HCT116 (cell line): ENCODE results near the gene ZNF91. TPM values are rescaled to one million over a fixed set of nuclear protein-coding genes. Genes with fewer than 3 reads are reported as not detected.

Experiments used
- ATAC-seq: fragments of 200-7000 bp; cut with Tn5 transposase; 2 replicates; pipeline ENCODE4 v1.9.1; 2020; ENCODE audit warnings: mild to moderate bottlenecking, moderate library complexity
- BruUV-seq: library from RNA; stranded (reverse); fragments of 400-500 nt; replicated peaks from 2 replicates; lab custom pipeline; 2021; lab: Mats Ljungman, UMichigan
- CTCF ChIA-PET: fragments of 300-600 bp; sonication (Branson Sonifier 250); formaldehyde crosslinking; loops from one replicate; lab custom pipeline; 2021; ENCODE audit warnings: antibody characterized with exemption; lab: Charles Lee
- POLR2A ChIA-PET: fragments of 300-600, 350-600 bp; sonication (Branson Sonifier 250); formaldehyde crosslinking; loops from one replicate; lab custom pipeline; 2021; ENCODE audit warnings: antibody characterized with exemption; lab: Charles Lee
- RAD21 ChIA-PET, 2 experiments: fragments of 300-600 bp; sonication (Branson Sonifier 250); formaldehyde crosslinking; loops; one replicate each; lab custom pipeline; 2023; ENCODE audit warnings: low total read pairs in 2 of 2; ENCODE audit not compliant: uncharacterized antibody in 2 of 2, unreplicated experiment in 2 of 2, low non-redundant PET in 1 of 2; lab: Charles Lee
- DNase-seq: peaks from one replicate; pipeline ENCODE4 v3.0.0-alpha.2; 2010; ENCODE audit warnings: low read depth, low spot score
- H2AFZ ChIP-seq: fragments of 200-600 bp; shearing (Covaris generic), sonication (generic); 2 replicates; pipeline ENCODE4 v1.6.1; 2017; ENCODE audit warnings: low read depth, mixed run types, mixed read lengths, antibody characterized with exemption, low read length; ENCODE audit not compliant: poor library complexity, severe bottlenecking
- H3K27ac ChIP-seq: 2 replicates; pipeline ENCODE4 v1.5.1; 2012; ENCODE audit warnings: low read depth, low read length
- H3K27me3 ChIP-seq: fragments of 200-600 bp; sonication (generic); 2 replicates; pipeline ENCODE4 v1.6.1; 2016; ENCODE audit warnings: mixed run types, low read length, mixed read lengths; ENCODE audit not compliant: insufficient read depth
- H3K36me3 ChIP-seq, 2 experiments: fragments of 200-500 bp in 1 of 2; fragments of 200-600 bp in 1 of 2; sonication (Bioruptor generic) in 1 of 2; sonication (generic) in 1 of 2; 2 replicates each; pipeline versions ENCODE4 v1.5.1 to v1.6.1; 2014 to 2016; ENCODE audit warnings: low read length in 2 of 2, inconsistent platforms in 1 of 2, mixed read lengths in 1 of 2, mixed run types in 1 of 2; ENCODE audit not compliant: insufficient read depth in 2 of 2, control insufficient read depth in 1 of 2
- H3K4me1 ChIP-seq, 2 experiments: fragments of 200-600 bp in 1 of 2; sonication (generic) in 1 of 2; 2 replicates each; pipeline versions ENCODE4 v1.5.1 to v1.6.1; 2012 to 2017; ENCODE audit warnings: low read length in 2 of 2, inconsistent platforms in 1 of 2, mild to moderate bottlenecking in 1 of 2, mixed read lengths in 1 of 2, mixed run types in 1 of 2, moderate library complexity in 1 of 2; ENCODE audit not compliant: insufficient read depth in 2 of 2, control insufficient read depth in 1 of 2
- H3K4me2 ChIP-seq: fragments of 200-600 bp; sonication (generic); 2 replicates; pipeline ENCODE4 v1.6.1; 2017; ENCODE audit warnings: mixed run types, low read length, mixed read lengths
- H3K4me3 ChIP-seq, 2 experiments: fragments of 200-600 bp in 1 of 2; sonication (generic) in 1 of 2; replicated peaks in 1 of 2; 2 replicates each; pipeline ENCODE4 v1.5.1; 2011 to 2016; ENCODE audit warnings: low read length in 2 of 2, control low read depth in 1 of 2, low read depth in 1 of 2, mild to moderate bottlenecking in 1 of 2, mixed read lengths in 1 of 2, mixed run types in 1 of 2
- H3K79me2 ChIP-seq: fragments of 200-600 bp; sonication (generic); 2 replicates; pipeline ENCODE4 v1.6.1; 2017; ENCODE audit warnings: mild to moderate bottlenecking, mixed run types, low read length, moderate library complexity, mixed read lengths; ENCODE audit not compliant: insufficient read depth
- H3K9ac ChIP-seq: fragments of 200-600 bp; sonication (generic); 2 replicates; pipeline ENCODE4 v1.6.1; 2016; ENCODE audit warnings: low read length, mixed read lengths
- H3K9me2 ChIP-seq: fragments of 200-600 bp; sonication (generic), shearing (Covaris generic); 2 replicates; pipeline ENCODE4 v1.6.1; 2017; ENCODE audit warnings: mixed run types, mild to moderate bottlenecking, moderate library complexity; ENCODE audit not compliant: insufficient read depth
- H3K9me3 ChIP-seq, 2 experiments: fragments of 200-500 bp in 1 of 2; fragments of 200-600 bp in 1 of 2; sonication (Bioruptor generic) in 1 of 2; sonication (generic) in 1 of 2; 2 replicates each; pipeline ENCODE4 v1.6.1; 2014 to 2017; ENCODE audit warnings: low read length in 2 of 2, mixed read lengths in 2 of 2, inconsistent platforms in 1 of 2, low read depth in 1 of 2, mild to moderate bottlenecking in 1 of 2, mixed run types in 1 of 2, moderate library complexity in 1 of 2; ENCODE audit not compliant: control insufficient read depth in 1 of 2, insufficient read depth in 1 of 2
- H4K20me1 ChIP-seq: fragments of 200-600 bp; sonication (generic), shearing (Covaris generic); 2 replicates; pipeline ENCODE4 v1.6.1; 2017; ENCODE audit warnings: mixed run types, mild to moderate bottlenecking, moderate library complexity; ENCODE audit not compliant: insufficient read depth
- CBX3 ChIP-seq: IDR thresholded peaks from 2 replicates; pipeline ENCODE4 v1.6.1; 2012; ENCODE audit warnings: low read depth
- CEBPB ChIP-seq: IDR thresholded peaks from 2 replicates; pipeline ENCODE4 v1.6.1; 2012; ENCODE audit warnings: low read depth
- EGR1 ChIP-seq: IDR thresholded peaks from 2 replicates; pipeline ENCODE4 v1.6.1; 2012; ENCODE audit warnings: low read depth
- ELF1 ChIP-seq: IDR thresholded peaks from 2 replicates; pipeline ENCODE4 v1.6.1; 2012; ENCODE audit warnings: low read depth, borderline replicate concordance
- EZH2 ChIP-seq: fragments of 200-600 bp; sonication (generic); IDR thresholded peaks from 2 replicates; pipeline ENCODE4 v1.6.1; 2017; ENCODE audit warnings: antibody characterized with exemption, mixed run types
- EZH2phosphoT487 ChIP-seq: fragments of 200-600 bp; IDR thresholded peaks from 2 replicates; pipeline ENCODE4 v1.6.1; 2018; ENCODE audit warnings: antibody characterized with exemption, borderline replicate concordance
- JUND ChIP-seq: IDR thresholded peaks from 2 replicates; pipeline ENCODE4 v1.6.1; 2012
- MAX ChIP-seq: IDR thresholded peaks from 2 replicates; pipeline ENCODE4 v1.6.1; 2012
- POLR2AphosphoS5 ChIP-seq: IDR thresholded peaks from 2 replicates; pipeline ENCODE4 v1.6.1; 2011; ENCODE audit warnings: mild to moderate bottlenecking, low read depth, low read length, moderate library complexity
- RAD21 ChIP-seq: IDR thresholded peaks from 2 replicates; pipeline ENCODE4 v1.6.1; 2012; ENCODE audit warnings: low read depth, mild to moderate bottlenecking
- SP1 ChIP-seq: IDR thresholded peaks from 2 replicates; pipeline ENCODE4 v1.6.1; 2012; ENCODE audit warnings: low read depth
- SRF ChIP-seq: IDR thresholded peaks from 2 replicates; pipeline ENCODE4 v1.6.1; 2012; ENCODE audit warnings: low read depth
- TCF7L2 ChIP-seq: IDR thresholded peaks from 2 replicates; pipeline ENCODE4 v1.7.0; 2011; ENCODE audit warnings: borderline replicate concordance, inconsistent platforms; ENCODE audit not compliant: insufficient read depth, insufficient read length; ENCODE audit errors: extremely low read depth
- YY1 ChIP-seq: IDR thresholded peaks from 2 replicates; pipeline ENCODE4 v1.6.1; 2011; ENCODE audit warnings: low read length, low read depth, moderate library complexity, mild to moderate bottlenecking; ENCODE audit not compliant: insufficient replicate concordance; ENCODE audit errors: extremely low read depth
- ZNF274 ChIP-seq: fragments of 200-500 bp; sonication (Bioruptor generic); IDR thresholded peaks from 2 replicates; pipeline ENCODE4 v1.6.1; 2014; ENCODE audit warnings: mild to moderate bottlenecking, low read depth, low read length, inconsistent platforms
- intact Hi-C: fragments of 100-400 bp; cut with micrococcal nuclease; formaldehyde crosslinking; loops from 2 replicates; pipeline ENCODE4 v1.10.0; 2022
- total RNA-seq: library from RNA; stranded (reverse); gene quantifications from one replicate; pipeline ENCODE4 v1.2.1, GENCODE V29; 2021; ENCODE audit not compliant: unreplicated experiment
- TF ChIP-seq, protein P1 (sequence below): IDR thresholded peaks from 2 replicates; pipeline ENCODE4 v1.6.1; 2011; ENCODE audit warnings: mild to moderate bottlenecking, low read length, moderate library complexity; ENCODE audit not compliant: insufficient replicate concordance; ENCODE audit errors: extremely low read depth

ZNF91 gene
- total RNA-seq, 1 experiment from 2014 or later: 12.3 TPM

DNA sequence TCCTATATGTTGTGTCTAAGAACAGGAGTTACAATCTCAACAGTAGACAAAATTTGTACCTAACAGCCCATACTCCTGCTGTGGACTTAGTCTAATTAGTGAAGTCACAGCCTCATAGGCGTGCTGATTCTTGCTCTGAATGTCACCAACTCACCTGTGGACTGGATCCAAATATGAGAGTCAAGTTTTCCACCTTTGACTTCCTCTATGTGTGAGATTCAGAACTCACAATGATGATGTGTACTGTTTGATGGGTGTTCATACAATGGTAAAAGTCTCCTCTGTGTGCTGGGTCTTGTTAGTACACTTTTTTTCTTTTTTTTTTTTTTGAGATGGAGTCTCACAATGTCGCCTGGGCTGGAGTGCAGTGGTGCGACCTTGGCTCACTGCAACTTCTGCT lies 7.8 kb upstream of the ZNF91 start:
- no peak overlapping the region for H2AFZ ChIP-seq
- no peaks in the 10 kb centered on the region for H3K4me1 ChIP-seq
- no peaks in the 10 kb centered on the region for H3K9me2 ChIP-seq
- no peak overlapping the region for H3K4me2 ChIP-seq
- ATAC-seq (no peak), DNase-seq (no peak)
- H3K79me2 ChIP-seq: no peaks in the 10 kb centered on the region
- RAD21 ChIA-PET: no interaction called here
- no TSS peak for BruUV-seq
- CTCF ChIA-PET: no interaction called here
- intact Hi-C loops: no loop called here
- H3K27me3 ChIP-seq: no peaks in the 10 kb centered on the region
- no peak overlapping the region for H3K27ac ChIP-seq
- H4K20me1 ChIP-seq: no peaks in the 10 kb centered on the region
- no peak overlapping the region for H3K9ac ChIP-seq
- no peak overlapping the region for H3K4me3 ChIP-seq
- peaks cover 2 to 11% of the 10 kb centered on the region in 2 experiments; a peak in 2 of 4 replicates for H3K9me3 ChIP-seq
- POLR2A ChIA-PET: no interaction called here
- H3K36me3 ChIP-seq: no peaks in the 10 kb centered on the region
- no peak for TF ChIP-seq ZNF274
- TF ChIP-seq JUND: no peak
- no peak for TF ChIP-seq EGR1
- TF ChIP-seq ELF1: no peak
- no peak for TF ChIP-seq EZH2phosphoT487
- TF ChIP-seq SP1: no peak
- no peak for TF ChIP-seq POLR2AphosphoS5
- TF ChIP-seq, all 23 proteins: peak for 0

DNA sequence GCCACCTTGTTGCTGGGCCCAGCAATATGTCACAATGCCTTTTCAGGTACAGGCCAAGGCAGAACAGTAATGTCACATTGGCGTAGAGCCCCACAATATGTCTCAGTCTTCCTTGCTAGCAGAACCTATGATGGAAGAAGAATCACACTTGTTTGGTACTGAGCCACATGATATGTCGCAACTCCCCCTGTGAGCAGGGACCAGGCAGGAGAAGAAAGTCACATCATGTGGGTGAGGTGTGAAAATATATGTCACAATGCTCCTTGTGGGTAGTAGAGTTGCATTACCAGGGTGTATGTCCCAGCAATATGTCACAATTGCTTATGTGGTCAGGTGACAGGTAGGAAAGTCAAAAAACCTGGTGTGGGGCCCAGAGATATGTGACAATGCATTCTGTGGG lies 7.1 kb upstream of the ZNF91 start:
- H3K4me3 ChIP-seq: no peak overlapping the region
- no peaks in the 10 kb centered on the region for H3K4me1 ChIP-seq
- no peak overlapping the region for H2AFZ ChIP-seq
- H3K36me3 ChIP-seq: no peaks in the 10 kb centered on the region
- intact Hi-C loops: no loop called here
- BruUV-seq: no TSS peak
- ATAC-seq (no peak), DNase-seq (no peak)
- CTCF ChIA-PET: no interaction called here
- H3K4me2 ChIP-seq: no peak overlapping the region
- H3K27ac ChIP-seq: no peak overlapping the region
- TF ChIP-seq POLR2AphosphoS5 (no peak), TCF7L2 (no peak), CBX3 (no peak), YY1 (no peak), MAX (no peak), EZH2 (no peak), CEBPB (no peak), RAD21 (no peak), ELF1 (no peak), SRF (no peak)
- TF ChIP-seq, protein P1, sequence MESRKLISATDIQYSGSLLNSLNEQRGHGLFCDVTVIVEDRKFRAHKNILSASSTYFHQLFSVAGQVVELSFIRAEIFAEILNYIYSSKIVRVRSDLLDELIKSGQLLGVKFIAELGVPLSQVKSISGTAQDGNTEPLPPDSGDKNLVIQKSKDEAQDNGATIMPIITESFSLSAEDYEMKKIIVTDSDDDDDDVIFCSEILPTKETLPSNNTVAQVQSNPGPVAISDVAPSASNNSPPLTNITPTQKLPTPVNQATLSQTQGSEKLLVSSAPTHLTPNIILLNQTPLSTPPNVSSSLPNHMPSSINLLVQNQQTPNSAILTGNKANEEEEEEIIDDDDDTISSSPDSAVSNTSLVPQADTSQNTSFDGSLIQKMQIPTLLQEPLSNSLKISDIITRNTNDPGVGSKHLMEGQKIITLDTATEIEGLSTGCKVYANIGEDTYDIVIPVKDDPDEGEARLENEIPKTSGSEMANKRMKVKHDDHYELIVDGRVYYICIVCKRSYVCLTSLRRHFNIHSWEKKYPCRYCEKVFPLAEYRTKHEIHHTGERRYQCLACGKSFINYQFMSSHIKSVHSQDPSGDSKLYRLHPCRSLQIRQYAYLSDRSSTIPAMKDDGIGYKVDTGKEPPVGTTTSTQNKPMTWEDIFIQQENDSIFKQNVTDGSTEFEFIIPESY: no peak
- POLR2A ChIA-PET: no interaction called here
- H3K9me3 ChIP-seq: peaks cover 3 to 6% of the 10 kb centered on the region in 2 experiments; a peak in 2 of 4 replicates
- H3K79me2 ChIP-seq: no peaks in the 10 kb centered on the region
- RAD21 ChIA-PET: no interaction called here
- H3K27me3 ChIP-seq: no peaks in the 10 kb centered on the region
- no peaks in the 10 kb centered on the region for H3K9me2 ChIP-seq
- H4K20me1 ChIP-seq: no peaks in the 10 kb centered on the region
- no peak overlapping the region for H3K9ac ChIP-seq
